Breast epithelium (tissue), 4 donors: Measurements from ENCODE around the gene WBP1. TPM values are rescaled to one million over a fixed set of nuclear protein-coding genes. Genes with fewer than 3 reads are reported as not detected.
"Not testable (repeated sequence)": the region's sequence is repeated elsewhere in the genome, so short reads cannot be mapped to it uniquely, and the experiment has no call there.

Experiments used
- DNase-seq, 2 donors: peaks; one replicate each; pipeline ENCODE4 v3.0.0-alpha.2; 2019; ENCODE audit warnings: low spot score in 2 of 2
- H3K27ac ChIP-seq, 2 donors: fragments of 200-600 bp; sonication (generic) in 1 of 2; one replicate each; pipeline ENCODE4 v1.5.1; 2016 to 2019; ENCODE audit warnings: mild to moderate bottlenecking in 1 of 2
- H3K27me3 ChIP-seq, 2 donors: fragments of 200-600 bp; sonication (generic) in 1 of 2; one replicate each; pipeline versions ENCODE4 v1.5.1 to v1.6.0; 2017 to 2019; ENCODE audit warnings: control low read depth in 1 of 2, mild to moderate bottlenecking in 1 of 2
- H3K36me3 ChIP-seq: fragments of 200-600 bp; one replicate; pipeline ENCODE4 v1.5.1; 2019
- H3K4me1 ChIP-seq, 2 donors: fragments of 200-600 bp; sonication (generic); one replicate each; pipeline ENCODE4 v1.5.1; 2016 to 2019; ENCODE audit warnings: control low read depth in 1 of 2
- H3K4me3 ChIP-seq, 3 donors: fragments of 200-600 bp; sonication (generic); 1 replicate in 2 of 3; 2 replicates in 1 of 3; pipeline ENCODE4 v1.5.1; 2016 to 2019; ENCODE audit warnings: mild to moderate bottlenecking in 3 of 3, moderate library complexity in 2 of 3
- H3K9me3 ChIP-seq, 2 donors: fragments of 200-600 bp; sonication (generic) in 1 of 2; one replicate each; pipeline ENCODE4 v1.5.1; 2016 to 2019; ENCODE audit warnings: control low read depth in 1 of 2
- CTCF ChIP-seq, 3 donors: fragments of 450-650 bp; IDR thresholded peaks; one replicate each; pipeline ENCODE4 v1.5.1; 2016 to 2017; ENCODE audit warnings: antibody characterized with exemption in 3 of 3, mild to moderate bottlenecking in 3 of 3, moderate library complexity in 3 of 3
- POLR2A ChIP-seq: fragments of 450-650 bp; IDR thresholded peaks from one replicate; pipeline ENCODE4 v1.6.1; 2016; ENCODE audit warnings: antibody characterized with exemption, mild to moderate bottlenecking, moderate library complexity
- POLR2AphosphoS5 ChIP-seq, 3 donors: sonication (generic); formaldehyde crosslinking; IDR thresholded peaks; one replicate each; pipeline ENCODE4 v1.6.1; 2017; ENCODE audit warnings: antibody characterized with exemption in 3 of 3
- intact Hi-C: fragments of 100-400 bp; cut with DNase I; formaldehyde crosslinking; loops from one replicate; pipeline ENCODE4 v1.15.1; 2023; ENCODE audit warnings: low total_unique reads
- total RNA-seq, 3 donors: library from RNA; depleted of rRNA; stranded (reverse); fragments of >200 nt; gene quantifications; one replicate each; pipeline ENCODE4 v1.1.0, GENCODE V29; 2016

WBP1 gene
- total RNA-seq, 3 donors from 2014 or later = 58.0 to 70.0 (median 61.9) TPM

- no peaks in the 10 kb centered on the region for H3K9me3 ChIP-seq
- intact Hi-C loops = no loop called here
- H3K27ac ChIP-seq = no peak overlapping the region
- DNase-seq = no peak
- no peak overlapping the region for H3K4me3 ChIP-seq
- no peaks in the 10 kb centered on the region for H3K27me3 ChIP-seq
- TF ChIP-seq CTCF (IDR thresholded peaks at IDR 0.05) (no peak), POLR2AphosphoS5 (IDR thresholded peaks at IDR 0.05) (no peak), POLR2A (no peak)
- no peaks in the 10 kb centered on the region for H3K36me3 ChIP-seq
- H3K4me1 ChIP-seq = peaks cover 0 to 2% of the 10 kb centered on the region in 2 donors
These were observed 38.9 kb upstream of the WBP1 start for GRCh38 chr2:74419345-74419744.

GRCh38 chr2:74420006-74420405 lies 38.2 kb upstream of the WBP1 start:
- no peak for TF ChIP-seq POLR2AphosphoS5 (IDR thresholded peaks at IDR 0.05)
- TF ChIP-seq POLR2A = no peak
- no peak for TF ChIP-seq CTCF (IDR thresholded peaks at IDR 0.05)
- Histone ChIP-seq H3K4me1 (no peaks in the 10 kb centered on the region), H3K4me3 (no peak overlapping the region), H3K27ac (no peak overlapping the region), H3K9me3 (no peaks in the 10 kb centered on the region), H3K36me3 (no peaks in the 10 kb centered on the region), H3K27me3 (no peaks in the 10 kb centered on the region)
- intact Hi-C loops = no loop called here
- DNase-seq = no peak

- H3K27me3 ChIP-seq, intact Hi-C loops, DNase-seq, H3K4me1 ChIP-seq, H3K36me3 ChIP-seq, H3K9me3 ChIP-seq: not testable (repeated sequence)
- peak overlapping the region in 1 of 2 donors; percentile 85 for H3K27ac ChIP-seq
- H3K4me3 ChIP-seq = peak overlapping the region; percentile 55 to 74 (median 73)
These were observed 37.7 kb upstream of the WBP1 start for GRCh38 chr2:74420443-74421103.

- Histone ChIP-seq H3K9me3 (no peaks in the 10 kb centered on the region), H3K4me3 (peak within 1 kb of the TSS; percentile 55 to 74 (median 73)), H3K27ac (peak within 1 kb of the TSS; percentile 85 to 86), H3K4me1 (no peaks in the 10 kb centered on the region), H3K27me3 (no peaks in the 10 kb centered on the region), H3K36me3 (no peaks in the 10 kb centered on the region)
- DNase-seq = peak; percentile 57 to 76
- intact Hi-C loops = no loop called here
- TF ChIP-seq CTCF (IDR thresholded peaks at IDR 0.05) = no peak
- peak; percentile 28 for TF ChIP-seq POLR2A
- TF ChIP-seq POLR2AphosphoS5 (IDR thresholded peaks at IDR 0.05) = peak; percentile 56 to 57 (median 57)
These were observed 36.9 kb upstream of the WBP1 start, which contains the start of the genes C2orf81 and WDR54 for GRCh38 chr2:74421221-74421870. Gene C2orf81 (minus strand): TSS chr2:74421619. CDS start chr2:74421560, 59 bp downstream. Gene WDR54 (plus strand): TSS chr2:74421730. CDS start chr2:74422154, 424 bp downstream.

GRCh38 chr2:74423231-74424095 lies 34.8 kb upstream of the WBP1 start:
- Histone ChIP-seq H3K27ac (peak overlapping the region in 1 of 2 donors; percentile 7), H3K27me3 (no peaks in the 10 kb centered on the region), H3K36me3 (no peaks in the 10 kb centered on the region), H3K4me1 (no peaks in the 10 kb centered on the region), H3K9me3 (no peaks in the 10 kb centered on the region), H3K4me3 (no peak overlapping the region)
- intact Hi-C loops = no loop called here
- TF ChIP-seq POLR2A = no peak
- DNase-seq = no peak
